HCT116 (cell line): Measurements from ENCODE around the gene CC2D1B. TPM values are rescaled to one million over a fixed set of nuclear protein-coding genes. Genes with fewer than 3 reads are reported as not detected.

Source experiments
- ATAC-seq: fragments of 200-7000 bp; cut with Tn5 transposase; 2 replicates; pipeline ENCODE4 v1.9.1; 2020; ENCODE audit warnings: mild to moderate bottlenecking, moderate library complexity
- BruUV-seq: library from RNA; stranded (reverse); fragments of 400-500 nt; replicated peaks from 2 replicates; lab custom pipeline; 2021; lab: Mats Ljungman, UMichigan
- CTCF ChIA-PET: fragments of 300-600 bp; sonication (Branson Sonifier 250); formaldehyde crosslinking; loops from one replicate; lab custom pipeline; 2021; ENCODE audit warnings: antibody characterized with exemption; lab: Charles Lee
- POLR2A ChIA-PET: fragments of 300-600, 350-600 bp; sonication (Branson Sonifier 250); formaldehyde crosslinking; loops from one replicate; lab custom pipeline; 2021; ENCODE audit warnings: antibody characterized with exemption; lab: Charles Lee
- RAD21 ChIA-PET, 2 experiments: fragments of 300-600 bp; sonication (Branson Sonifier 250); formaldehyde crosslinking; loops; one replicate each; lab custom pipeline; 2023; ENCODE audit warnings: low total read pairs in 2 of 2; ENCODE audit not compliant: uncharacterized antibody in 2 of 2, unreplicated experiment in 2 of 2, low non-redundant PET in 1 of 2; lab: Charles Lee
- DNase-seq: peaks from one replicate; pipeline ENCODE4 v3.0.0-alpha.2; 2010; ENCODE audit warnings: low read depth, low spot score
- H2AFZ ChIP-seq: fragments of 200-600 bp; shearing (Covaris generic), sonication (generic); 2 replicates; pipeline ENCODE4 v1.6.1; 2017; ENCODE audit warnings: low read depth, mixed run types, mixed read lengths, antibody characterized with exemption, low read length; ENCODE audit not compliant: poor library complexity, severe bottlenecking
- H3K27ac ChIP-seq: 2 replicates; pipeline ENCODE4 v1.5.1; 2012; ENCODE audit warnings: low read depth, low read length
- H3K27me3 ChIP-seq: fragments of 200-600 bp; sonication (generic); 2 replicates; pipeline ENCODE4 v1.6.1; 2016; ENCODE audit warnings: mixed run types, low read length, mixed read lengths; ENCODE audit not compliant: insufficient read depth
- H3K36me3 ChIP-seq, 2 experiments: fragments of 200-500 bp in 1 of 2; fragments of 200-600 bp in 1 of 2; sonication (Bioruptor generic) in 1 of 2; sonication (generic) in 1 of 2; 2 replicates each; pipeline versions ENCODE4 v1.5.1 to v1.6.1; 2014 to 2016; ENCODE audit warnings: low read length in 2 of 2, inconsistent platforms in 1 of 2, mixed read lengths in 1 of 2, mixed run types in 1 of 2; ENCODE audit not compliant: insufficient read depth in 2 of 2, control insufficient read depth in 1 of 2
- H3K4me1 ChIP-seq, 2 experiments: fragments of 200-600 bp in 1 of 2; sonication (generic) in 1 of 2; 2 replicates each; pipeline versions ENCODE4 v1.5.1 to v1.6.1; 2012 to 2017; ENCODE audit warnings: low read length in 2 of 2, inconsistent platforms in 1 of 2, mild to moderate bottlenecking in 1 of 2, mixed read lengths in 1 of 2, mixed run types in 1 of 2, moderate library complexity in 1 of 2; ENCODE audit not compliant: insufficient read depth in 2 of 2, control insufficient read depth in 1 of 2
- H3K4me2 ChIP-seq: fragments of 200-600 bp; sonication (generic); 2 replicates; pipeline ENCODE4 v1.6.1; 2017; ENCODE audit warnings: mixed run types, low read length, mixed read lengths
- H3K4me3 ChIP-seq, 2 experiments: fragments of 200-600 bp in 1 of 2; sonication (generic) in 1 of 2; replicated peaks in 1 of 2; 2 replicates each; pipeline ENCODE4 v1.5.1; 2011 to 2016; ENCODE audit warnings: low read length in 2 of 2, control low read depth in 1 of 2, low read depth in 1 of 2, mild to moderate bottlenecking in 1 of 2, mixed read lengths in 1 of 2, mixed run types in 1 of 2
- H3K79me2 ChIP-seq: fragments of 200-600 bp; sonication (generic); 2 replicates; pipeline ENCODE4 v1.6.1; 2017; ENCODE audit warnings: mild to moderate bottlenecking, mixed run types, low read length, moderate library complexity, mixed read lengths; ENCODE audit not compliant: insufficient read depth
- H3K9ac ChIP-seq: fragments of 200-600 bp; sonication (generic); 2 replicates; pipeline ENCODE4 v1.6.1; 2016; ENCODE audit warnings: low read length, mixed read lengths
- H3K9me2 ChIP-seq: fragments of 200-600 bp; sonication (generic), shearing (Covaris generic); 2 replicates; pipeline ENCODE4 v1.6.1; 2017; ENCODE audit warnings: mixed run types, mild to moderate bottlenecking, moderate library complexity; ENCODE audit not compliant: insufficient read depth
- H3K9me3 ChIP-seq, 2 experiments: fragments of 200-500 bp in 1 of 2; fragments of 200-600 bp in 1 of 2; sonication (Bioruptor generic) in 1 of 2; sonication (generic) in 1 of 2; 2 replicates each; pipeline ENCODE4 v1.6.1; 2014 to 2017; ENCODE audit warnings: low read length in 2 of 2, mixed read lengths in 2 of 2, inconsistent platforms in 1 of 2, low read depth in 1 of 2, mild to moderate bottlenecking in 1 of 2, mixed run types in 1 of 2, moderate library complexity in 1 of 2; ENCODE audit not compliant: control insufficient read depth in 1 of 2, insufficient read depth in 1 of 2
- H4K20me1 ChIP-seq: fragments of 200-600 bp; sonication (generic), shearing (Covaris generic); 2 replicates; pipeline ENCODE4 v1.6.1; 2017; ENCODE audit warnings: mixed run types, mild to moderate bottlenecking, moderate library complexity; ENCODE audit not compliant: insufficient read depth
- CEBPB ChIP-seq: IDR thresholded peaks from 2 replicates; pipeline ENCODE4 v1.6.1; 2012; ENCODE audit warnings: low read depth
- EGR1 ChIP-seq: IDR thresholded peaks from 2 replicates; pipeline ENCODE4 v1.6.1; 2012; ENCODE audit warnings: low read depth
- EZH2 ChIP-seq: fragments of 200-600 bp; sonication (generic); IDR thresholded peaks from 2 replicates; pipeline ENCODE4 v1.6.1; 2017; ENCODE audit warnings: antibody characterized with exemption, mixed run types
- EZH2phosphoT487 ChIP-seq: fragments of 200-600 bp; IDR thresholded peaks from 2 replicates; pipeline ENCODE4 v1.6.1; 2018; ENCODE audit warnings: antibody characterized with exemption, borderline replicate concordance
- FOSL1 ChIP-seq: IDR thresholded peaks from 2 replicates; pipeline ENCODE4 v1.6.1; 2012; ENCODE audit warnings: low read depth
- JUND ChIP-seq: IDR thresholded peaks from 2 replicates; pipeline ENCODE4 v1.6.1; 2012
- POLR2A ChIP-seq: IDR thresholded peaks from 2 replicates; pipeline ENCODE4 v1.7.0; 2011; ENCODE audit warnings: borderline replicate concordance; ENCODE audit not compliant: insufficient read depth, insufficient read length; ENCODE audit errors: extremely low read depth
- POLR2AphosphoS5 ChIP-seq: IDR thresholded peaks from 2 replicates; pipeline ENCODE4 v1.6.1; 2011; ENCODE audit warnings: mild to moderate bottlenecking, low read depth, low read length, moderate library complexity
- SIN3A ChIP-seq: IDR thresholded peaks from 2 replicates; pipeline ENCODE4 v1.6.1; 2012; ENCODE audit warnings: low read depth
- SP1 ChIP-seq: IDR thresholded peaks from 2 replicates; pipeline ENCODE4 v1.6.1; 2012; ENCODE audit warnings: low read depth
- TCF7L2 ChIP-seq: IDR thresholded peaks from 2 replicates; pipeline ENCODE4 v1.7.0; 2011; ENCODE audit warnings: borderline replicate concordance, inconsistent platforms; ENCODE audit not compliant: insufficient read depth, insufficient read length; ENCODE audit errors: extremely low read depth
- YY1 ChIP-seq: IDR thresholded peaks from 2 replicates; pipeline ENCODE4 v1.6.1; 2011; ENCODE audit warnings: low read length, low read depth, moderate library complexity, mild to moderate bottlenecking; ENCODE audit not compliant: insufficient replicate concordance; ENCODE audit errors: extremely low read depth
- ZFX ChIP-seq: fragments of 450-650 bp; IDR thresholded peaks from 2 replicates; pipeline ENCODE4 v1.6.1; 2017
- ZNF274 ChIP-seq: fragments of 200-500 bp; sonication (Bioruptor generic); IDR thresholded peaks from 2 replicates; pipeline ENCODE4 v1.6.1; 2014; ENCODE audit warnings: mild to moderate bottlenecking, low read depth, low read length, inconsistent platforms
- intact Hi-C: fragments of 100-400 bp; cut with micrococcal nuclease; formaldehyde crosslinking; loops from 2 replicates; pipeline ENCODE4 v1.10.0; 2022
- total RNA-seq: library from RNA; stranded (reverse); gene quantifications from one replicate; pipeline ENCODE4 v1.2.1, GENCODE V29; 2021; ENCODE audit not compliant: unreplicated experiment
- TF ChIP-seq, protein P1 (sequence below): IDR thresholded peaks from 2 replicates; pipeline ENCODE4 v1.6.1; 2012
- TF ChIP-seq, protein P2 (sequence below): IDR thresholded peaks from 2 replicates; pipeline ENCODE4 v1.6.1; 2012
- TF ChIP-seq, protein P3 (sequence below): IDR thresholded peaks from 2 replicates; pipeline ENCODE4 v1.6.1; 2011; ENCODE audit warnings: mild to moderate bottlenecking, low read length, moderate library complexity; ENCODE audit not compliant: insufficient replicate concordance; ENCODE audit errors: extremely low read depth

Gene CC2D1B
- total RNA-seq, 1 experiment from 2014 or later = 20.4 TPM

DNA sequence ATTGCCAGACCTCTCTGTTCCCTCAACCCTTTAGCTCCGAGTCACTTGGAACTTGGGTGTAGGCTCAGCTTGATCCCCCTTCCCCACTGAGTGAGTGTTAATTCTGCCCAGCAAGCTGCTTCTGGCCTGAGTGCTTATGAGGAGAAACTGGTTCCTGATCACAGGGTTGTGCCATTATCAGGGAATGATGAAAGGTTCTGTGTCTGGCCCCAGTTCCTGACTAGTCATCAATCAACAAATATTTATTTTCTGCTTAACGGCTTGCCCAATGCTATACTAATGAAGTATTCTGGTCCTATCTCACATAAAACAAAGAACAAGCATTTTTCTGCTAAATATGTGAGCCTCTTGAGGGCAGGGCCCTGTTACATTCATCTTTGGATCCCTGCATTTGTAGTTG, 20.8 kb downstream of the CC2D1B start:
- TF ChIP-seq, protein P1, sequence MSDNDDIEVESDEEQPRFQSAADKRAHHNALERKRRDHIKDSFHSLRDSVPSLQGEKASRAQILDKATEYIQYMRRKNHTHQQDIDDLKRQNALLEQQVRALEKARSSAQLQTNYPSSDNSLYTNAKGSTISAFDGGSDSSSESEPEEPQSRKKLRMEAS = no peak
- TF ChIP-seq SP1 (no peak), POLR2A (no peak), ZNF274 (no peak), ZFX (no peak), TCF7L2 (no peak), CEBPB (no peak), POLR2AphosphoS5 (no peak), EZH2phosphoT487 (no peak), SIN3A (no peak), FOSL1 (no peak), EGR1 (no peak), YY1 (no peak), EZH2 (no peak), JUND (no peak)
- TF ChIP-seq, protein P2, sequence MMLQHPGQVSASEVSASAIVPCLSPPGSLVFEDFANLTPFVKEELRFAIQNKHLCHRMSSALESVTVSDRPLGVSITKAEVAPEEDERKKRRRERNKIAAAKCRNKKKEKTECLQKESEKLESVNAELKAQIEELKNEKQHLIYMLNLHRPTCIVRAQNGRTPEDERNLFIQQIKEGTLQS = no peak
- TF ChIP-seq, protein P3, sequence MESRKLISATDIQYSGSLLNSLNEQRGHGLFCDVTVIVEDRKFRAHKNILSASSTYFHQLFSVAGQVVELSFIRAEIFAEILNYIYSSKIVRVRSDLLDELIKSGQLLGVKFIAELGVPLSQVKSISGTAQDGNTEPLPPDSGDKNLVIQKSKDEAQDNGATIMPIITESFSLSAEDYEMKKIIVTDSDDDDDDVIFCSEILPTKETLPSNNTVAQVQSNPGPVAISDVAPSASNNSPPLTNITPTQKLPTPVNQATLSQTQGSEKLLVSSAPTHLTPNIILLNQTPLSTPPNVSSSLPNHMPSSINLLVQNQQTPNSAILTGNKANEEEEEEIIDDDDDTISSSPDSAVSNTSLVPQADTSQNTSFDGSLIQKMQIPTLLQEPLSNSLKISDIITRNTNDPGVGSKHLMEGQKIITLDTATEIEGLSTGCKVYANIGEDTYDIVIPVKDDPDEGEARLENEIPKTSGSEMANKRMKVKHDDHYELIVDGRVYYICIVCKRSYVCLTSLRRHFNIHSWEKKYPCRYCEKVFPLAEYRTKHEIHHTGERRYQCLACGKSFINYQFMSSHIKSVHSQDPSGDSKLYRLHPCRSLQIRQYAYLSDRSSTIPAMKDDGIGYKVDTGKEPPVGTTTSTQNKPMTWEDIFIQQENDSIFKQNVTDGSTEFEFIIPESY = no peak
- TF ChIP-seq, all 23 proteins: peak for 0
- POLR2A ChIA-PET = no interaction called here
- Histone ChIP-seq H3K79me2 (no peaks in the 10 kb centered on the region), H4K20me1 (no peaks in the 10 kb centered on the region), H3K9ac (no peak overlapping the region), H3K9me3 (no peaks in the 10 kb centered on the region), H3K4me1 (no peaks in the 10 kb centered on the region), H3K27me3 (no peaks in the 10 kb centered on the region), H3K4me3 (no peak overlapping the region), H3K4me2 (no peak overlapping the region), H3K9me2 (no peaks in the 10 kb centered on the region), H3K36me3 (no peaks in the 10 kb centered on the region; a peak in 1 of 4 replicates), H2AFZ (no peak overlapping the region), H3K27ac (no peak overlapping the region)
- intact Hi-C loops = loop anchor here (5.0 to 10.0 kb wide), 2 partner anchors 203 to 450 kb away; partner anchors contain the start of gene ZFYVE9
- no TSS peak for BruUV-seq
- ATAC-seq (no peak), DNase-seq (no peak)
- RAD21 ChIA-PET = no interaction called here
- CTCF ChIA-PET = no interaction called here
